ENCODE results near the gene ROR2. TPM values are rescaled to one million over a fixed set of nuclear protein-coding genes. Genes with fewer than 3 reads are reported as not detected.

ROR2 gene
- total RNA-seq, 1 donor from 2014 or later, result 14.9 TPM

GRCh38 chr9:91741522-91741921, 208.5 kb downstream of the ROR2 start:
- TF ChIP-seq CTCF (conservative IDR thresholded peaks at IDR 0.05), result no peak
- no peaks in the 10 kb centered on the region for H3K9me3 Mint-ChIP-seq
- no peak overlapping the region for H3K27ac Mint-ChIP-seq (ENCODE audit: unreplicated experiment)
- no peaks in the 10 kb centered on the region for H3K36me3 Mint-ChIP-seq (ENCODE audit: low read depth)
- H3K27me3 Mint-ChIP-seq (ENCODE audit: low read depth), result no peaks in the 10 kb centered on the region
- no peak for DNase-seq (ENCODE audit: low read depth, low spot score)
- H3K4me3 Mint-ChIP-seq, result no peak overlapping the region
- H3K4me1 Mint-ChIP-seq, result no peaks in the 10 kb centered on the region

GRCh38 chr9:91740701-91741100, 209.3 kb downstream of the ROR2 start:
- H3K36me3 Mint-ChIP-seq (ENCODE audit: low read depth), result no peaks in the 10 kb centered on the region
- H3K4me1 Mint-ChIP-seq, result no peaks in the 10 kb centered on the region
- no peak overlapping the region for H3K27ac Mint-ChIP-seq (ENCODE audit: unreplicated experiment)
- no peaks in the 10 kb centered on the region for H3K9me3 Mint-ChIP-seq
- TF ChIP-seq CTCF (conservative IDR thresholded peaks at IDR 0.05), result peak; percentile 15
- no peaks in the 10 kb centered on the region for H3K27me3 Mint-ChIP-seq (ENCODE audit: low read depth)
- no peak overlapping the region for H3K4me3 Mint-ChIP-seq
- no peak for DNase-seq (ENCODE audit: low read depth, low spot score)

- Mint-ChIP-seq H3K27ac (ENCODE audit: unreplicated experiment) (no peak overlapping the region), H3K36me3 (ENCODE audit: low read depth) (peaks cover 2% of the 10 kb centered on the region), H3K4me3 (no peak overlapping the region), H3K27me3 (ENCODE audit: low read depth) (no peaks in the 10 kb centered on the region), H3K9me3 (no peaks in the 10 kb centered on the region), H3K4me1 (no peaks in the 10 kb centered on the region)
- no peak for TF ChIP-seq CTCF (conservative IDR thresholded peaks at IDR 0.05)
- DNase-seq (ENCODE audit: low read depth, low spot score), result no peak
Observed at GRCh38 chr9:91736898-91737601, 213.0 kb downstream of the ROR2 start.

GRCh38 chr9:91736311-91736710, 213.7 kb downstream of the ROR2 start:
- DNase-seq (ENCODE audit: low read depth, low spot score), result no peak
- Mint-ChIP-seq H3K9me3 (no peaks in the 10 kb centered on the region), H3K27me3 (ENCODE audit: low read depth) (no peaks in the 10 kb centered on the region), H3K4me1 (no peaks in the 10 kb centered on the region), H3K36me3 (ENCODE audit: low read depth) (peaks cover 2% of the 10 kb centered on the region), H3K4me3 (no peak overlapping the region), H3K27ac (ENCODE audit: unreplicated experiment) (no peak overlapping the region)
- no peak for TF ChIP-seq CTCF (conservative IDR thresholded peaks at IDR 0.05)

- H3K27me3 Mint-ChIP-seq (ENCODE audit: low read depth), result no peaks in the 10 kb centered on the region
- no peak overlapping the region for H3K4me3 Mint-ChIP-seq
- no peak for DNase-seq (ENCODE audit: low read depth, low spot score)
- no peaks in the 10 kb centered on the region for H3K4me1 Mint-ChIP-seq
- no peak overlapping the region for H3K27ac Mint-ChIP-seq (ENCODE audit: unreplicated experiment)
- peaks cover 2% of the 10 kb centered on the region for H3K36me3 Mint-ChIP-seq (ENCODE audit: low read depth)
- H3K9me3 Mint-ChIP-seq, result no peaks in the 10 kb centered on the region
- no peak for TF ChIP-seq CTCF (conservative IDR thresholded peaks at IDR 0.05)
Observed at GRCh38 chr9:91735049-91735448, 215.0 kb downstream of the ROR2 start.

Measured in neural crest cell (in vitro differentiated cells).